B cell (primary cell): ENCODE results near the gene PKNOX2. TPM values are rescaled to one million over a fixed set of nuclear protein-coding genes. Genes with fewer than 3 reads are reported as not detected.

Experiments
- ATAC-seq: fragments of 200-7000 bp; cut with Tn5 transposase; one replicate; pipeline ENCODE4 v1.10.0; 2021; ENCODE audit warnings: low read depth, mild to moderate bottlenecking, moderate number of reproducible peaks, moderate library complexity
- CTCF ChIA-PET: fragments of 350-600 bp; sonication (Branson Sonifier 250); formaldehyde crosslinking; loops from one replicate; lab custom pipeline; 2021; ENCODE audit warnings: antibody characterized with exemption, inconsistent platforms; lab: Charles Lee
- POLR2A ChIA-PET: fragments of 350-600 bp; sonication (Branson Sonifier 250); formaldehyde crosslinking; loops from one replicate; lab custom pipeline; 2021; ENCODE audit warnings: antibody characterized with exemption; lab: Charles Lee
- DNase-seq: peaks from one replicate; pipeline ENCODE4 v3.0.0; 2013
- H2AFZ ChIP-seq: 2 replicates; pipeline ENCODE4 v1.6.1; 2012; ENCODE audit warnings: mild to moderate bottlenecking, low read depth, low read length; ENCODE audit not compliant: insufficient read depth, poor library complexity, severe bottlenecking
- H3K27ac ChIP-seq, 2 donors: 1 replicate in 1 of 2; 2 replicates in 1 of 2; pipeline ENCODE4 v1.5.1; 2012 to 2013; ENCODE audit warnings: low read length in 2 of 2, mild to moderate bottlenecking in 2 of 2, moderate library complexity in 1 of 2
- H3K27me3 ChIP-seq, 4 experiments: fragments of 200-600 bp in 1 of 4; sonication (generic) in 1 of 4; replicated peaks in 1 of 4; 1 replicate in 2 of 4; 2 replicates in 2 of 4; pipeline versions ENCODE4 v1.6.1 to v1.7.0; 2013 to 2016; ENCODE audit warnings: low read length in 3 of 4, mild to moderate bottlenecking in 2 of 4, mixed read lengths in 1 of 4, moderate library complexity in 1 of 4; ENCODE audit not compliant: insufficient read depth in 4 of 4, control insufficient read depth in 3 of 4; ENCODE audit errors: control extremely low read depth in 1 of 4
- H3K36me3 ChIP-seq, 2 experiments: replicated peaks in 1 of 2; 1 replicate in 1 of 2; 2 replicates in 1 of 2; pipeline versions ENCODE4 v1.6.1 to v1.7.1; 2013; ENCODE audit warnings: low read length in 1 of 2; ENCODE audit not compliant: insufficient read depth in 2 of 2, control insufficient read depth in 1 of 2; ENCODE audit errors: control extremely low read depth in 1 of 2, extremely low read depth in 1 of 2
- H3K4me1 ChIP-seq, 2 donors: fragments of 200-600 bp in 1 of 2; sonication (generic) in 1 of 2; 1 replicate in 1 of 2; 2 replicates in 1 of 2; pipeline versions ENCODE4 v1.5.1 to v1.6.1; 2013 to 2017; ENCODE audit warnings: low read length in 2 of 2; ENCODE audit not compliant: control insufficient read depth in 2 of 2, insufficient read depth in 2 of 2
- H3K4me2 ChIP-seq: replicated peaks from 2 replicates; pipeline ENCODE3; 2012; ENCODE audit warnings: mild to moderate bottlenecking, low read depth, low read length; ENCODE audit not compliant: poor library complexity, severe bottlenecking
- H3K4me3 ChIP-seq, 5 experiments: fragments of 200-600 bp in 1 of 5; sonication (generic) in 1 of 5; 1 replicate in 3 of 5; 2 replicates in 2 of 5; pipeline versions ENCODE4 v1.5.1 to v1.7.0; 2011 to 2016; ENCODE audit warnings: low read length in 4 of 5, mild to moderate bottlenecking in 4 of 5, low read depth in 2 of 5, control low read depth in 1 of 5, moderate library complexity in 1 of 5; ENCODE audit not compliant: insufficient read depth in 1 of 5; ENCODE audit errors: control extremely low read depth in 1 of 5, extremely low read depth in 1 of 5
- H3K79me2 ChIP-seq: fragments of 200-600 bp; sonication (generic); one replicate; pipeline ENCODE4 v1.6.0; 2016; ENCODE audit warnings: low read length; ENCODE audit not compliant: control insufficient read depth, insufficient read depth
- H3K9ac ChIP-seq: fragments of 200-600 bp; sonication (generic); 2 replicates; pipeline ENCODE4 v1.6.1; 2017; ENCODE audit warnings: mild to moderate bottlenecking, low read length, moderate library complexity
- H3K9me3 ChIP-seq, 3 donors: one replicate each; pipeline versions ENCODE4 v1.6.1 to v1.7.1; 2013; ENCODE audit warnings: low read length in 2 of 3; ENCODE audit not compliant: control insufficient read depth in 2 of 3, insufficient read depth in 1 of 3; ENCODE audit errors: control extremely low read depth in 1 of 3
- H4K20me1 ChIP-seq: 2 replicates; pipeline ENCODE4 v1.6.0; 2012; ENCODE audit warnings: mild to moderate bottlenecking, low read length; ENCODE audit not compliant: insufficient read depth, control insufficient read depth, poor library complexity, severe bottlenecking
- H3K27ac Mint-ChIP-seq: one replicate; pipeline ENCODE4 v1.8.0; 2021; ENCODE audit warnings: mixed read lengths
- H3K27me3 Mint-ChIP-seq: one replicate; pipeline ENCODE4 v1.8.0; 2021; ENCODE audit warnings: mixed read lengths
- H3K4me1 Mint-ChIP-seq: one replicate; pipeline ENCODE4 v1.8.0; 2021; ENCODE audit warnings: mixed read lengths
- H3K4me3 Mint-ChIP-seq: one replicate; pipeline ENCODE4 v1.8.0; 2021; ENCODE audit warnings: mixed read lengths
- H3K9me3 Mint-ChIP-seq: one replicate; pipeline ENCODE4 v1.8.0; 2022; ENCODE audit warnings: mixed read lengths; ENCODE audit not compliant: insufficient read depth
- EZH2 ChIP-seq: IDR thresholded peaks from 2 replicates; pipeline ENCODE4 v1.6.1; 2012; ENCODE audit warnings: borderline replicate concordance, low read depth, mild to moderate bottlenecking, moderate library complexity, low read length; ENCODE audit not compliant: insufficient read depth, poor library complexity, severe bottlenecking
- WGBS: methylation state at CpG from one replicate; pipeline ENCODE4 v1.1.5; 2013; ENCODE audit warnings: missing lambda C conversion rate; ENCODE audit not compliant: insufficient coverage; 5-methylcytosine and 5-hydroxymethylcytosine counted together
- intact Hi-C: fragments of 100-400 bp; cut with micrococcal nuclease; formaldehyde crosslinking; loops from one replicate; pipeline ENCODE4 v1.10.0; 2022
- polyA plus RNA-seq: library from polyadenylated mRNA; depleted of rRNA; stranded (reverse); fragments of >200 nt; gene quantifications from 2 replicates; pipeline ENCODE4 v1.2.3, GENCODE V29; 2012
- total RNA-seq, 2 donors: library from RNA; stranded (reverse); fragments of 120-200 nt in 1 of 2; gene quantifications; 1 replicate in 1 of 2; 2 replicates in 1 of 2; pipeline versions ENCODE4 v1.2.3 to v1.2.4, GENCODE V29; 2013 to 2022
- TF ChIP-seq, protein P1 (sequence below): fragments of 200-600 bp; IDR thresholded peaks from one replicate; pipeline ENCODE4 v1.8.0; 2022; ENCODE audit warnings: antibody characterized with exemption, mild to moderate bottlenecking

The PKNOX2 gene
- total and polyA plus RNA-seq, 2 donors (not counting 1 experiment from before 2014, with no cell fraction given): not detected

DNA sequence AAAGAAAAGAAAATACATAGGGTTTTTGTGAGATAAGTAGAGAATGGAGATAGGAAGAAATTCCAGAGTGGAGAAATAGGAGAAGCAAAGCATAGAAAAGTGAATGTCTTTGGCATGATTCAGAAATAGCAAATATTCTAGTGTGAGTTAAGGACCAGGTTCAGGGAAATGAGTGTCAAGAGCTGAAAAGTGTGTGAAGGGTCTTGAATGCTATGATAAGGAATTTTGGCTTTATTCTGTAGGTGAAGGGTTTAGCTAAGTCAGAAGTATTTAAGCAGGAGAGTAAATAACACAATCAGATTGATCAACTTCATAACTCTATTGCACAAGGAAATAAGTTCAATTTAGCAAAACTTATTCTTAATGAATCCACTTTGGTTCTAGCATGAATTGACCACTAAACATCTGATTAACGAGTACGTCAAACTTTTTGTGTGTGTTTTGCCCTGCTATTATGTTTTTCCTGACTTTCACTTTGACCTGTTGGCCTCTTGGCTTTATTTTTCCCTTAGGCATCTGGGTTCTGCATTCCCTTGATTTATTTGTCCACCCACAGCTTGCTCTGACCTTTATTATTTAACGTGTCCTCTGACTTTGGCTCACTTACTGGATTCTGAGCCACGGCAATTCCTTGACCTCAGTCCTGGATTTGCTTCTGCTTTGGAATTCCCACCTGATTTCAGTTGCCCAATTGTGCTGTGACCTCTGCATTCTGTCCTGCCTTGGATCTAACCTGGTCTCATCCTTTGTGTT is 41.2 kb upstream of the PKNOX2 start:
- Mint-ChIP-seq H3K27ac (no peak overlapping the region), H3K27me3 (peaks cover 55% of the 10 kb centered on the region), H3K4me1 (peaks cover 13% of the 10 kb centered on the region), H3K4me3 (peak overlapping the region; percentile 69), H3K9me3 (no peaks in the 10 kb centered on the region)
- H3K27me3 ChIP-seq: peaks cover 0 to 35% (median 12%) of the 10 kb centered on the region in 4 experiments
- H3K4me2 ChIP-seq: peak overlapping the region; percentile 36
- 100% methylated on average over 4 of the region's 4 CpGs for WGBS
- ChIA-PET CTCF (interaction anchor here (0.8 to 7.2 kb wide), 13 partner anchors 12 to 764 kb away, joined by 3 to 64 read pairs (median 6); partner anchors contain the start of genes HYLS1, SLC37A2 and TMEM218), POLR2A (interaction anchor here (1.1 kb wide), 1 partner anchor 11 kb away, joined by 3 read pairs; no protein-coding TSS in a partner anchor)
- no peaks in the 10 kb centered on the region for H3K36me3 ChIP-seq
- H2AFZ ChIP-seq: peak overlapping the region; percentile 39
- H4K20me1 ChIP-seq: no peaks in the 10 kb centered on the region
- no peaks in the 10 kb centered on the region for H3K9me3 ChIP-seq
- no peak overlapping the region for H3K9ac ChIP-seq
- peaks cover 9 to 12% of the 10 kb centered on the region in 2 donors for H3K4me1 ChIP-seq
- TF ChIP-seq, protein P1, sequence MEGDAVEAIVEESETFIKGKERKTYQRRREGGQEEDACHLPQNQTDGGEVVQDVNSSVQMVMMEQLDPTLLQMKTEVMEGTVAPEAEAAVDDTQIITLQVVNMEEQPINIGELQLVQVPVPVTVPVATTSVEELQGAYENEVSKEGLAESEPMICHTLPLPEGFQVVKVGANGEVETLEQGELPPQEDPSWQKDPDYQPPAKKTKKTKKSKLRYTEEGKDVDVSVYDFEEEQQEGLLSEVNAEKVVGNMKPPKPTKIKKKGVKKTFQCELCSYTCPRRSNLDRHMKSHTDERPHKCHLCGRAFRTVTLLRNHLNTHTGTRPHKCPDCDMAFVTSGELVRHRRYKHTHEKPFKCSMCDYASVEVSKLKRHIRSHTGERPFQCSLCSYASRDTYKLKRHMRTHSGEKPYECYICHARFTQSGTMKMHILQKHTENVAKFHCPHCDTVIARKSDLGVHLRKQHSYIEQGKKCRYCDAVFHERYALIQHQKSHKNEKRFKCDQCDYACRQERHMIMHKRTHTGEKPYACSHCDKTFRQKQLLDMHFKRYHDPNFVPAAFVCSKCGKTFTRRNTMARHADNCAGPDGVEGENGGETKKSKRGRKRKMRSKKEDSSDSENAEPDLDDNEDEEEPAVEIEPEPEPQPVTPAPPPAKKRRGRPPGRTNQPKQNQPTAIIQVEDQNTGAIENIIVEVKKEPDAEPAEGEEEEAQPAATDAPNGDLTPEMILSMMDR: no peak
- no peak for TF ChIP-seq EZH2
- H3K4me3 ChIP-seq: no peak overlapping the region
- ATAC-seq (no peak), DNase-seq (no peak)
- intact Hi-C loops: no loop called here
- no peaks in the 10 kb centered on the region for H3K79me2 ChIP-seq
- no peak overlapping the region for H3K27ac ChIP-seq
